ENCODE results near the gene SLC38A2. TPM values are rescaled to one million over a fixed set of nuclear protein-coding genes. Genes with fewer than 3 reads are reported as not detected.

Gene SLC38A2
- total RNA-seq, 2 donors from 2014 or later: 334 to 384 TPM

- Histone ChIP-seq H3K27me3 (replicated peaks; ENCODE audit: insufficient read depth) (no peaks in the 10 kb centered on the region), H3K36me3 (peaks cover 62% of the 10 kb centered on the region), H3K4me3 (no peak overlapping the region), H3K27ac (no peak overlapping the region), H3K9me3 (no peaks in the 10 kb centered on the region), H3K4me1 (ENCODE audit: control insufficient read depth in 1 of 2, low read depth in 2 of 2) (peaks cover 23 to 74% of the 10 kb centered on the region in 2 donors)
- ATAC-seq (ENCODE audit: insufficient number of reproducible peaks, low FRiP score, low read depth) (no peak), DNase-seq (ENCODE audit: low spot score) (no peak)
- no peak for TF ChIP-seq CTCF (IDR thresholded peaks at IDR 0.05)
These were observed 10.9 kb downstream of the SLC38A2 start for GRCh38 chr12:46361667-46362034.

- no peaks in the 10 kb centered on the region for H3K9me3 ChIP-seq
- H3K27me3 ChIP-seq (replicated peaks; ENCODE audit: insufficient read depth): no peaks in the 10 kb centered on the region
- ATAC-seq (ENCODE audit: insufficient number of reproducible peaks, low FRiP score, low read depth) (no peak), DNase-seq (ENCODE audit: low spot score) (no peak)
- peaks cover 57% of the 10 kb centered on the region for H3K36me3 ChIP-seq
- no peak for TF ChIP-seq CTCF (IDR thresholded peaks at IDR 0.05)
- H3K4me1 ChIP-seq (ENCODE audit: control insufficient read depth in 1 of 2, low read depth in 2 of 2): peaks cover 20 to 68% of the 10 kb centered on the region in 2 donors
- no peak overlapping the region for H3K27ac ChIP-seq
- H3K4me3 ChIP-seq: no peak overlapping the region
These were observed 11.5 kb downstream of the SLC38A2 start for GRCh38 chr12:46360908-46361666.

GRCh38 chr12:46360370-46360769, 12.2 kb downstream of the SLC38A2 start:
- DNase-seq (ENCODE audit: low spot score): no peak
- Histone ChIP-seq H3K4me1 (ENCODE audit: control insufficient read depth in 1 of 2, low read depth in 2 of 2) (peaks cover 13 to 61% of the 10 kb centered on the region in 2 donors), H3K9me3 (no peaks in the 10 kb centered on the region), H3K27ac (no peak overlapping the region), H3K27me3 (replicated peaks; ENCODE audit: insufficient read depth) (no peaks in the 10 kb centered on the region), H3K36me3 (peaks cover 52% of the 10 kb centered on the region), H3K4me3 (no peak overlapping the region)
- TF ChIP-seq CTCF (IDR thresholded peaks at IDR 0.05): no peak
- no peak for ATAC-seq (ENCODE audit: insufficient number of reproducible peaks, low FRiP score, low read depth)

GRCh38 chr12:46359667-46360280, 12.8 kb downstream of the SLC38A2 start:
- Histone ChIP-seq H3K4me3 (no peak overlapping the region), H3K27ac (no peak overlapping the region), H3K4me1 (ENCODE audit: control insufficient read depth in 1 of 2, low read depth in 2 of 2) (peaks cover 13 to 55% of the 10 kb centered on the region in 2 donors), H3K27me3 (replicated peaks; ENCODE audit: insufficient read depth) (no peaks in the 10 kb centered on the region), H3K9me3 (no peaks in the 10 kb centered on the region), H3K36me3 (peaks cover 52% of the 10 kb centered on the region)
- TF ChIP-seq CTCF (IDR thresholded peaks at IDR 0.05): no peak
- ATAC-seq (ENCODE audit: insufficient number of reproducible peaks, low FRiP score, low read depth) (no peak), DNase-seq (ENCODE audit: low spot score) (no peak)

GRCh38 chr12:46358791-46359666, 13.5 kb downstream of the SLC38A2 start:
- H3K4me1 ChIP-seq (ENCODE audit: control insufficient read depth in 1 of 2, low read depth in 2 of 2): peaks cover 11 to 48% of the 10 kb centered on the region in 2 donors
- no peak for ATAC-seq (ENCODE audit: insufficient number of reproducible peaks, low FRiP score, low read depth)
- no peaks in the 10 kb centered on the region for H3K27me3 ChIP-seq (replicated peaks; ENCODE audit: insufficient read depth)
- no peak overlapping the region for H3K27ac ChIP-seq
- no peak for TF ChIP-seq CTCF (IDR thresholded peaks at IDR 0.05)
- H3K9me3 ChIP-seq: no peaks in the 10 kb centered on the region
- DNase-seq (ENCODE audit: low spot score): no peak
- H3K36me3 ChIP-seq: peaks cover 47% of the 10 kb centered on the region
- H3K4me3 ChIP-seq: no peak overlapping the region

Measured in thoracic aorta (tissue), 2 donors.